Fibroblast of lung (primary cell): ENCODE results near the gene MTHFD2L. TPM values are rescaled to one million over a fixed set of nuclear protein-coding genes. Genes with fewer than 3 reads are reported as not detected.
A peak's percentile ranks its signal among the peaks of the same experiment; 100 is the strongest.

ENCODE experiments used
- DNase-seq, 2 donors: peaks; one replicate each; pipeline versions ENCODE4 v3.0.0 to v3.0.0-alpha.2; 2010; ENCODE audit warnings: low read depth in 2 of 2
- H2AFZ ChIP-seq: 2 replicates; pipeline ENCODE4 v1.5.1; 2012; ENCODE audit warnings: low read length, control low read depth, inconsistent platforms
- H3K27ac ChIP-seq: 2 replicates; pipeline ENCODE4 v1.5.1; 2011; ENCODE audit warnings: low read length, control low read depth; ENCODE audit not compliant: insufficient read depth
- H3K27me3 ChIP-seq: 2 replicates; pipeline ENCODE4 v1.5.1; 2011; ENCODE audit warnings: mild to moderate bottlenecking, low read length; ENCODE audit not compliant: control insufficient read depth, insufficient read depth
- H3K36me3 ChIP-seq: 2 replicates; pipeline ENCODE4 v1.5.1; 2011; ENCODE audit warnings: low read length; ENCODE audit not compliant: control insufficient read depth, insufficient read depth
- H3K4me1 ChIP-seq: 2 replicates; pipeline ENCODE4 v1.5.1; 2011; ENCODE audit warnings: low read length; ENCODE audit not compliant: control insufficient read depth, insufficient read depth; ENCODE audit errors: extremely low read depth
- H3K4me2 ChIP-seq: 2 replicates; pipeline ENCODE4 v1.5.1; 2011; ENCODE audit warnings: low read length, control low read depth; ENCODE audit not compliant: insufficient read depth; ENCODE audit errors: extremely low read depth
- H3K4me3 ChIP-seq, 4 experiments: fragments of 200-600 bp in 1 of 4; sonication (generic) in 1 of 4; replicated peaks in 1 of 4; 2 replicates each; pipeline ENCODE4 v1.5.1; 2011 to 2016; ENCODE audit warnings: low read length in 4 of 4, low read depth in 3 of 4, mild to moderate bottlenecking in 3 of 4, control low read depth in 2 of 4, inconsistent platforms in 1 of 4, mixed read lengths in 1 of 4; ENCODE audit not compliant: insufficient read depth in 1 of 4; ENCODE audit errors: control extremely low read depth in 1 of 4
- H3K79me2 ChIP-seq: 2 replicates; pipeline ENCODE4 v1.5.1; 2012; ENCODE audit warnings: mild to moderate bottlenecking, low read length, inconsistent platforms; ENCODE audit not compliant: control insufficient read depth, insufficient read depth
- H3K9ac ChIP-seq: 2 replicates; pipeline ENCODE4 v1.5.1; 2011; ENCODE audit warnings: mild to moderate bottlenecking, low read length, control low read depth; ENCODE audit not compliant: insufficient read depth
- H3K9me3 ChIP-seq: 2 replicates; pipeline ENCODE4 v1.5.1; 2012; ENCODE audit warnings: low read depth, low read length; ENCODE audit not compliant: control insufficient read depth, insufficient read depth
- H4K20me1 ChIP-seq: 2 replicates; pipeline ENCODE4 v1.5.1; 2011; ENCODE audit warnings: low read length; ENCODE audit not compliant: control insufficient read depth, insufficient read depth; ENCODE audit errors: extremely low read depth
- EZH2 ChIP-seq: IDR thresholded peaks from 2 replicates; pipeline ENCODE4 v1.5.1; 2012; ENCODE audit warnings: low read length, control low read depth, mild to moderate bottlenecking; ENCODE audit errors: missing control alignments
- polyA plus RNA-seq, 2 donors: library from polyadenylated mRNA; depleted of rRNA in 1 of 2; stranded (reverse) in 1 of 2; unstranded in 1 of 2; fragments of >200 nt; gene quantifications; 2 replicates each; pipeline ENCODE4 v1.2.1, GENCODE V29; 2011 to 2012; ENCODE audit warnings: missing spikeins in 1 of 2
- total RNA-seq: library from RNA; depleted of rRNA; stranded (reverse); fragments of >200 nt; gene quantifications from 2 replicates; pipeline ENCODE4 v1.2.1, GENCODE V29; 2014
- TF ChIP-seq, protein P1 (sequence below), 2 donors: IDR thresholded peaks in 1 of 2; conservative IDR thresholded peaks in 1 of 2; 1 replicate in 1 of 2; 2 replicates in 1 of 2; pipeline ENCODE4 v1.5.1; 2011 to 2012; ENCODE audit warnings: low read length in 2 of 2, control low read depth in 1 of 2, inconsistent platforms in 1 of 2, low read depth in 1 of 2, mild to moderate bottlenecking in 1 of 2

The MTHFD2L gene
- total and polyA plus RNA-seq, 2 donors (not counting 1 experiment from before 2014, with no cell fraction given): 4.4 to 13.0 TPM

DNA sequence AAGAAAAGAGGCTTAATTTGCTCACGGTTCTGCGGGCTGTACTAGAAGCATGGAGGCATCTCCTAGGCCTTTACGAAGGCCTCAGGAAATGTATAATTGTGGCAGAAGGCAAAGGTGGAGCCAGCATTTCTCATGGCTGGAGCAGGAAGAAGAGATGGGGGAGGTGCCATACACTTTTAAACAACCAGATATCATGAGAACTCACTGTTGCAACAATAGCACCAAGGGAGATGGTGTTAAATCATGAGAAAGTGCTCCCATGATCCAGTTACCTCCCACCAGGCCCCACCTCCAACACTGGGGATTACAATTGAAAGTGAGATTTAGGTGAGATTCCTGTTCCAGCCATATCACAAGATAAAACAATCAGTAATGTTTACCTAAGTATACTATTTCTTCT lies 45.5 kb downstream of the MTHFD2L start:
- Histone ChIP-seq H4K20me1 (no peaks in the 10 kb centered on the region), H3K9me3 (no peaks in the 10 kb centered on the region), H3K79me2 (no peaks in the 10 kb centered on the region), H3K27ac (no peak overlapping the region), H3K4me1 (no peaks in the 10 kb centered on the region), H2AFZ (no peak overlapping the region), H3K36me3 (no peaks in the 10 kb centered on the region), H3K4me2 (no peak overlapping the region), H3K4me3 (no peak overlapping the region), H3K27me3 (no peaks in the 10 kb centered on the region), H3K9ac (no peak overlapping the region)
- DNase-seq: no peak
- TF ChIP-seq, protein P1, sequence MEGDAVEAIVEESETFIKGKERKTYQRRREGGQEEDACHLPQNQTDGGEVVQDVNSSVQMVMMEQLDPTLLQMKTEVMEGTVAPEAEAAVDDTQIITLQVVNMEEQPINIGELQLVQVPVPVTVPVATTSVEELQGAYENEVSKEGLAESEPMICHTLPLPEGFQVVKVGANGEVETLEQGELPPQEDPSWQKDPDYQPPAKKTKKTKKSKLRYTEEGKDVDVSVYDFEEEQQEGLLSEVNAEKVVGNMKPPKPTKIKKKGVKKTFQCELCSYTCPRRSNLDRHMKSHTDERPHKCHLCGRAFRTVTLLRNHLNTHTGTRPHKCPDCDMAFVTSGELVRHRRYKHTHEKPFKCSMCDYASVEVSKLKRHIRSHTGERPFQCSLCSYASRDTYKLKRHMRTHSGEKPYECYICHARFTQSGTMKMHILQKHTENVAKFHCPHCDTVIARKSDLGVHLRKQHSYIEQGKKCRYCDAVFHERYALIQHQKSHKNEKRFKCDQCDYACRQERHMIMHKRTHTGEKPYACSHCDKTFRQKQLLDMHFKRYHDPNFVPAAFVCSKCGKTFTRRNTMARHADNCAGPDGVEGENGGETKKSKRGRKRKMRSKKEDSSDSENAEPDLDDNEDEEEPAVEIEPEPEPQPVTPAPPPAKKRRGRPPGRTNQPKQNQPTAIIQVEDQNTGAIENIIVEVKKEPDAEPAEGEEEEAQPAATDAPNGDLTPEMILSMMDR (conservative IDR thresholded peaks at IDR 0.05 in 1 of 2, IDR thresholded peaks at IDR 0.05 in 1 of 2; ENCODE audit: low read depth in 1 of 2, low read length in 2 of 2): no peak
- no peak for TF ChIP-seq EZH2

DNA sequence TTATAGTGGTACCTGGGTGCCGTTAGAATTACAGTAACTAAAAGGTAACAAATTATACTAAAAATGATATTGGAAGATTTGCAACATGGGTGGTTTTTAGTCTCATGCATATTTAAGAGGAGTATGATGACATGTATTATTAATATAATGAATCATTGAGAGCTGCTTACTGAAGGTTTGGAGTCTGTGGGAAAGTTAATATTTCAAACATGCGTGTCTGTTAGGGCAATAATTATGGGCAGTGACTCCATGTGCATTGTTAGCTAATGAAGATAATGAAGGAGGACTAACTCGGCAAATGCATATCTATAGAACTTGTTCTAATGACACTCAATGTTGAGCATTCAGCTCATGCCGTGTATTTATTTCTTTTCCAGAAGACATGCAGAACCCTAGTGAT lies 47.1 kb downstream of the MTHFD2L start:
- Histone ChIP-seq H3K4me3 (no peak overlapping the region), H4K20me1 (no peaks in the 10 kb centered on the region), H3K36me3 (no peaks in the 10 kb centered on the region), H3K9me3 (no peaks in the 10 kb centered on the region), H3K27ac (no peak overlapping the region), H2AFZ (no peak overlapping the region), H3K4me2 (no peak overlapping the region), H3K9ac (no peak overlapping the region), H3K4me1 (no peaks in the 10 kb centered on the region), H3K27me3 (no peaks in the 10 kb centered on the region), H3K79me2 (no peaks in the 10 kb centered on the region)
- peak in 1 of 2 donors; percentile 48 for DNase-seq
- no peak for TF ChIP-seq EZH2

DNA sequence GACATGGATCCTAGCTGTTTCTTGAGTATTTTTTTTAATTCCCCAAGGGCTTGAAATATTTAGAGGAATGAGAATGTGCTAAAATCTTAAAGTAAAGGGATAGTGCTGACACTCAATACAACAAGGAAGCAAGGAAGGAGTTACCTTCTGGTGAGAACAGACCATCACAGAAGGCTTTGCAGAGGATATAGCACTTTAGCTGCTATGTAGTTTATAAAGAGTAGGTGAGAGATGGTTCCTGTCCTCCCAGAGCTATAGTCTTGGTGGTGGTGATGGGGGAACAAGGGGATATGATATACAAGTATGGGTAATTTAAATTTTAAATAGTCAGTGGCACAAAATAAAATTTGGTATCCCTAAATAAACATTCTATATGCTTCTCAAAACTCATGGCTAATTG lies 47.6 kb downstream of the MTHFD2L start:
- Histone ChIP-seq H3K4me3 (no peak overlapping the region), H4K20me1 (no peaks in the 10 kb centered on the region), H3K4me1 (no peaks in the 10 kb centered on the region), H2AFZ (no peak overlapping the region), H3K79me2 (no peaks in the 10 kb centered on the region), H3K27ac (no peak overlapping the region), H3K27me3 (no peaks in the 10 kb centered on the region), H3K36me3 (no peaks in the 10 kb centered on the region), H3K9ac (no peak overlapping the region), H3K4me2 (no peak overlapping the region), H3K9me3 (no peaks in the 10 kb centered on the region)
- no peak for DNase-seq
- no peak for TF ChIP-seq EZH2
- TF ChIP-seq, protein P1 (conservative IDR thresholded peaks at IDR 0.05 in 1 of 2, IDR thresholded peaks at IDR 0.05 in 1 of 2; ENCODE audit: low read depth in 1 of 2, low read length in 2 of 2): no peak
